ENCODE measurements around the gene LAMP1.

- TF ChIP-seq CTCF (conservative IDR thresholded peaks at IDR 0.05; ENCODE audit: low read length) (no peak), EZH2phosphoT487 (IDR thresholded peaks at IDR 0.05; ENCODE audit: borderline replicate concordance, low read depth, low read length) (no peak)
These were observed 46.0 kb downstream of the LAMP1 start for GRCh38 chr13:113342820-113343691.

All from OCI-LY7 (cell line).